GM18861 (cell line): ENCODE measurements around the gene SEMA5B.

Experiments used
- ATAC-seq: cut with Tn5 transposase; IDR thresholded peaks from one replicate; pipeline ENCODE4 v1.9.1; 2021; ENCODE audit not compliant: unreplicated experiment

The SEMA5B gene

DNA sequence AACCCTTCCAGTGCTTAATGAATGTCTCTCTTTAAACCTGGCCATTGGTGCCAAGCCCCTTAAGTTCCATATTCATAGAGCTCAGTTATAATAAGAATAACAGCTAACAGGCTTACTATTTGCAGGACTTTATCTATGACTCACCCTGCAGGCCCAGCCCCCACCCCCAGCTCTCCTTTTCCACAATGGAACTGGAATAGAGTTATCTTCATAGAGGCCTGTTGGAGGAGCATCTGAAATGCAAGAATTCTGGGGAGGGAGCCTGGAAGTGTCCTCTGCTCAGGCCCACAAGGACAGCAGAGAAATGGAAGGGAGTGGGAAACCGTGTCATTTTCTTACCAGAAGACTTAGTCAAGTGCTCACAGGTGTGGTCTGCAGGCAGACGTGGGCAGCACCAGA, 52.8 kb downstream of the SEMA5B start:
- no peak for ATAC-seq

- no peak for ATAC-seq
Measured at GRCh38 chr3:122973893-122974615, 53.5 kb downstream of the SEMA5B start.

DNA sequence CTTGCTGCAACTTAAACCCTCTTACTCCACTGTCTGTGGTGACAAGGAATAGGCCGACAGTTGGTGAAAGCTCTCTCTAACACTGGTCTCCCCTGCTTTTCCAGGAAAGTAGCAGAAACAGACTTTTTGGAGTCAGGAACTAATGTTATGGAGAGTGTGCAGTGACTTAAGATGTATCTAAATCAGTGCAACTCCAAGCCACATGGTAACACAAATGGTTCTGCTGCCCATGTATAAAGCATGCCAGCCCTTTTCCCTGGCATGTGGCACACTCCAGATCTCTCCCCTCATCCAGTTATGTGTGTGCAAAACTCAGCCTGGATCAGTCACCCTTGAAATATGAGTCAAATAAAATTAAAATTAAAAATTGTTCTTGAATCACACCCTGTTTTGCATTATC, 55.4 kb downstream of the SEMA5B start:
- no peak for ATAC-seq

GRCh38 chr3:122969585-122970469, 57.7 kb downstream of the SEMA5B start:
- no peak for ATAC-seq

DNA sequence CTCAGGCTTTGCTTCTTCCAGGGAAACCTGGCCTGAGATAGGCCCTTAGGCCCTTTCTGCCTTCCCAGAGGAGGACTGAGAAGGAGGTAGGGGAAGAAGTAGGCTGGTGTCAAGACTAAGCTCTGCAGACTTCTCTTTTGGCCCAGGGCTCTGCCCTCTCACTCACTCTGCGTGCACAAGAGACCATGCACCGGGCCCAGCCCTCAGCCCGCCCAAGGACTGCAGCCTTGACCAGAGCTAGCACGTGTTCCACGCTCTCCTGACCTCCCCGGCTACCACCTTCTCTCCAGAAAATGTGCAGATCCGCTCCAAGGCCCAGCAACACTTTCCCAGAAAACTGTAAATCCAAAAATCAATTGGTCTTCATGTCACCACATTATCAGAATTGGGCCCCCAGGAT, 59.8 kb downstream of the SEMA5B start:
- no peak for ATAC-seq

DNA sequence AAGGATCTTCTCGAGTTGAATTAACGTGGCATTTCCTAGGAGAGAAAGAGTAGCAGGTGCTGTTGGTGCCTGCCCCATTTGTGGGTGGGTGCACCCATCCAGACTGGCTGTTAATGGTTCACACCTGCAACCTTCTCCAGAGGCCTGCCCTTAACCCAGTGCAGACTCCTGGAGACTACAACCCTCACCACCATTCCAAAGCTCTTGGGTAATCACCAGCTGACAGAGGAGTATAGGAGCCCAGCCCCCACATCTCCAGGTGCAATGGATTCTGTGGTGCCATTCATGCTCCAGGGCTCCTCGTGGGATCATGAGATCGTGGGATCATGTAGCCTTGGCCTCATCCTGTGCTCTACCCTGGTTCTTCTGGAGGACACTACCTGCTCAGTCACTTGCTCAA, 60.2 kb downstream of the SEMA5B start:
- no peak for ATAC-seq

DNA sequence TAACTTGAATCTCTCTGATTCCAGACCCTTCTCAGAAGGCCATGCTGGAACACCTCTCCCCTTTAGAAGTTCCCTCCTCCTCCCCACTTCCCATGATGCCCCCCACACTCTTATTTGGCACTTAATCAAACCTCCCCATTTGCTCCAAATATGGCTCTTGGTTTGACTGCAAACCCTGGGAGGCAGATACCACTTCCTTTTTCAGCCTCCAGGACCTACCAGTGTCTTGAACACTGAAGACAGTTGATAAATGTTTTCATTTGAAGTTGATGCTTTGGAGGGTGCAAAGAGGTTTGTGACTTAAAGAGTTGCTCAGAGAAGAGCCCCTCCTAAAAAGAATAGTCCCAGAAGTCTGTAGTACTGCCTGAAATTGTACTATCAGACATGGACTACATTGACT, 61.5 kb downstream of the SEMA5B start:
- no peak for ATAC-seq

- no peak for ATAC-seq
Measured at GRCh38 chr3:122964811-122965210, 62.8 kb downstream of the SEMA5B start.

GRCh38 chr3:122962149-122962548, 65.4 kb downstream of the SEMA5B start:
- no peak for ATAC-seq

DNA sequence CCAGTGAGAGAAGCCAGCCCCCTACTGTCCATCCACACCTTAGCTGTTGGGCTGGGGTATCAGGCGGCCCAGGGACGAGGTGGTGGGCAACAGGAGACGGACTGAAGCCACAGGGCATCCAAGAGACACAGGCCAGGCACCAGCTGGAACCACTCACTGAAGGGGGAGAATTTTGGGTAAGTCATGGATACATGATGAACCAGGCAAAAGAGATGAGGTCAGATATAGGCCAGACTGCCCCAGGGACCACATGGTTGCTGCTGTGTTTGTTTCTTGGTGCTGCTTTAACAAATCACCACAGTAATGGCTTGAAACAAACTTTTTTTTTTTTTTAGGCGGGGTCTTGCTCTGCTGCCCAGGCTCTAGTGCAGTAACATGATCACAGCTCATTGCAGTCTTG, 66.4 kb downstream of the SEMA5B start:
- no peak for ATAC-seq

GRCh38 chr3:122960652-122961051, 66.9 kb downstream of the SEMA5B start:
- ATAC-seq: no peak

GRCh38 chr3:122959339-122959738, 68.2 kb downstream of the SEMA5B start:
- ATAC-seq: no peak

- no peak for ATAC-seq
Measured at GRCh38 chr3:122957707-122958689, 69.6 kb downstream of the SEMA5B start.

DNA sequence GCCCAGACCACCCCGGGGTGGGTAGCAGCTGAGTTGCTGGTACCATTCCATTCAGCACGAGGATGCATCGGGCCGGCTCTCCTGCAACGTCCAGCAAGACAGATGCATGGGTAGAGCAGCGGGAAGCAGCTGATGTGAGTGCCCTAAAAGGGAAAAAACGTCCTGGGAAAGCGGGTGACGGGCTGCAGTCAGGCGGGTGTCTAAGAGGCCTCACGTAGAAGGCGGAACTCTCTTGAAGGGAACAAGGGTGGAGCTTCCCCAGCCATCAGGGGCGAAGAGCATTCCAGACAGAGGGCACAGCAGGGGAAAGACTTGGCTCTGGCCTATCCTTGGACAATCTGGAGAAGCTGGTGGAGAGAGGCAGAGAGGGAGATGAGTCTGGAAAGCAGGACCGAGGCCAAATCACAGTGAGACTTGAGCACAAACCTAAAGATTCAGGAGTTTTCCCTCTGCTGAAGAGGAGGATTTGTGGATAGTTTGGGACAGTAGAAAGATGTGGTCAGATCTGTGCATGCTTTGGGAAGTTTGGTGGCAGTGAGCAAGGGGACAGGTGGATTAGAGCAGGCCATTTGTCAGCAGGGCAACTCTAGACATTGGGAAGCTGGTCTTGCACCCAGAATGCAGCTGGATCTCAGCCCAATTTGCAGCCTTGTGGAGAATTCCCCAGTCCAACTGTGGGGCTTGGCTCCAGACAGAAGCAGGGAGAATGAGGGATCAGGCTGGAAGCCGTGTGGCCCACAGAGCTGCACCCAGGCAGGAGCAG, 70.7 kb downstream of the SEMA5B start:
- ATAC-seq: no peak

DNA sequence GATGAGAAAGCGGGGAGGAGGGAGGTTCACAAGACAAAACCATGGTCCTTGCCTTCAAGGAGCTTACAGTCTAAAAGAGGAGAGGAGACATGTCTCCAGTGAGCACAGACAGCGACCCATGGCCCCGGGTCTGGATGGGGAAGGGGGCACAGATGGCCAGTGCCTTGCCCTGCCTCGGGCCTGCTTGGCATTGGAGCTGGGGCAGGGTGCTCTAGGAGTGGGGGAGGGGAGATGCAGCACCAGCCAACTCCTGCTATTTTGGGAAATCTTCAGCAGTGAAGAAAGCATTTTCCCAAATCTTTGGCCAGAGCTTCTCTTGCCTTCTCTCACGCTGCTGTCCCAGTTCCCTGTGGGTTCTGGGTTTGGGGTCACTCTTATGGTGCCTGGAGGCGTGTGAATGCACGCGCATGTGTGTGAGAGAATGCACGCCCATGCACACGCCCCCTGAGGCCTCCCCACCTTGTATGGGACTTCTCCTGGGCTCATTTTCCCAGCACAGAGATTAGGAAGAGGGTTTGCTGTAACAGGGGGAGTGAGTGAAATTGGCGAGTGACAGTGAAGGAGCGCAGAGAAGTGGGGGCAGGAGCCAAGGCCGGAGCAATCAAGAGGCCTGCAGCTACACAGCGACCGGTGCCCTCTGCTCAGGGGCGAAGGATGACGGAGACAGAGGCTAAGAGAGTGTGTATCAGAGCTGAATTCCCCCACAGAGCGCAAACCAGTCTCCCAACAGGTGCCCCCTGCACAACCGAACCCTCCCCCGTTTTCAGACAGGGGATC, 71.5 kb downstream of the SEMA5B start:
- no peak for ATAC-seq

DNA sequence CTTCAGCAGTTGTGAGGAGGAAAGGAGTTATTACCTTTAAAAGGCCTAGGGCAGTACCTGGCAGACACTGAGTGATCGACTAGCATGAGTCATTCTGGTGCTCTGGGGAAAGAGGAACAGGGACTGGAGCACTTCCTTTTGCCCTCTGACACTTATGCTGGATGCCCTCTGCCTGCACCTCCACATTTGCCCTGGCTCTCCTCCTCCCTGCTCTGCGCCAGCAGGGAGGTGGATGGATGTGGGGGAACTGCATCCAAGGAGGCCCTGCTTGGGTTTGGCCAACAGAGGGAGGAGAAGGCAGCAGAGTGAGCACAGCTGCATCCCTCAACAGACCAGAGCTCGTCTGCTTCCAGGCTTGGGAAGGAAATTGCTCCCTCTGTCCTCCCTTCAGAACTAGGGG, 75.0 kb downstream of the SEMA5B start:
- peak; percentile 77 for ATAC-seq

- ATAC-seq: no peak
Measured at GRCh38 chr3:122948408-122948807, 79.2 kb downstream of the SEMA5B start.

- ATAC-seq: no peak
Measured at GRCh38 chr3:122947738-122948137, 79.8 kb downstream of the SEMA5B start.

GRCh38 chr3:122947196-122947595, 80.4 kb downstream of the SEMA5B start:
- ATAC-seq: no peak

- no peak for ATAC-seq
Measured at GRCh38 chr3:122946185-122946584, 81.4 kb downstream of the SEMA5B start.
